Liver (tissue), 9 donors: Measurements from ENCODE around the gene INPP5A. TPM values are rescaled to one million over a fixed set of nuclear protein-coding genes. Genes with fewer than 3 reads are reported as not detected.

Experiments used
- DNase-seq: peaks from one replicate; pipeline ENCODE4 v3.0.0-alpha.2; 2017; ENCODE audit warnings: low spot score
- H3K27ac ChIP-seq, 2 donors: one replicate each; pipeline ENCODE4 v1.7.0; 2013; ENCODE audit warnings: inconsistent platforms in 2 of 2, low read length in 2 of 2, control low read depth in 1 of 2, low read depth in 1 of 2, mild to moderate bottlenecking in 1 of 2
- H3K27me3 ChIP-seq, 4 donors: one replicate each; pipeline versions ENCODE4 v1.6.1 to v1.7.0; 2013; ENCODE audit warnings: low read length in 3 of 4, inconsistent platforms in 1 of 4, mild to moderate bottlenecking in 1 of 4, moderate library complexity in 1 of 4; ENCODE audit not compliant: control insufficient read depth in 4 of 4, insufficient read depth in 4 of 4
- H3K36me3 ChIP-seq, 4 donors: one replicate each; pipeline versions ENCODE4 v1.6.1 to v1.7.0; 2013; ENCODE audit warnings: low read length in 3 of 4, mild to moderate bottlenecking in 3 of 4, low read depth in 1 of 4, moderate library complexity in 1 of 4; ENCODE audit not compliant: control insufficient read depth in 4 of 4, insufficient read depth in 3 of 4
- H3K4me1 ChIP-seq, 4 donors: one replicate each; pipeline versions ENCODE4 v1.6.1 to v1.7.0; 2013; ENCODE audit warnings: low read length in 3 of 4, mild to moderate bottlenecking in 3 of 4, moderate library complexity in 1 of 4; ENCODE audit not compliant: control insufficient read depth in 4 of 4, insufficient read depth in 4 of 4
- H3K4me3 ChIP-seq, 3 donors: one replicate each; pipeline versions ENCODE4 v1.6.1 to v1.7.0; 2013; ENCODE audit warnings: low read length in 3 of 3, control low read depth in 1 of 3, low read depth in 1 of 3, mild to moderate bottlenecking in 1 of 3
- H3K9ac ChIP-seq, 2 donors: one replicate each; pipeline ENCODE4 v1.7.0; 2013; ENCODE audit warnings: low read length in 2 of 2, mild to moderate bottlenecking in 2 of 2, moderate library complexity in 2 of 2, control low read depth in 1 of 2, low read depth in 1 of 2
- H3K9me3 ChIP-seq, 4 donors: one replicate each; pipeline versions ENCODE4 v1.6.1 to v1.7.0; 2013; ENCODE audit warnings: low read length in 3 of 4; ENCODE audit not compliant: control insufficient read depth in 4 of 4
- EGR1 ChIP-seq, 2 donors: IDR thresholded peaks; 2 replicates each; pipeline ENCODE4 v1.6.1; 2016 to 2018; ENCODE audit warnings: antibody characterized with exemption in 2 of 2, low read depth in 2 of 2
- FOXA1 ChIP-seq: IDR thresholded peaks from 2 replicates; pipeline ENCODE4 v1.6.1; 2016; ENCODE audit warnings: antibody characterized with exemption
- FOXA2 ChIP-seq: IDR thresholded peaks from 2 replicates; pipeline ENCODE4 v1.6.1; 2016; ENCODE audit warnings: antibody characterized with exemption
- HNF4A ChIP-seq, 2 donors: conservative IDR thresholded peaks; 2 replicates each; pipeline ENCODE4 v1.6.1; 2016; ENCODE audit warnings: antibody characterized with exemption in 2 of 2, mild to moderate bottlenecking in 2 of 2
- HNF4G ChIP-seq: IDR thresholded peaks from 2 replicates; pipeline ENCODE4 v1.6.1; 2016; ENCODE audit warnings: antibody characterized with exemption
- JUND ChIP-seq, 2 donors: IDR thresholded peaks; 2 replicates each; pipeline ENCODE4 v1.6.1; 2016; ENCODE audit warnings: antibody characterized with exemption in 2 of 2
- RAD21 ChIP-seq, 2 donors: IDR thresholded peaks; 2 replicates each; pipeline ENCODE4 v1.6.1; 2016; ENCODE audit warnings: antibody characterized with exemption in 2 of 2, mild to moderate bottlenecking in 2 of 2
- RXRA ChIP-seq, 2 donors: IDR thresholded peaks; 2 replicates each; pipeline ENCODE4 v1.6.1; 2017 to 2018; ENCODE audit warnings: antibody characterized with exemption in 2 of 2, mild to moderate bottlenecking in 1 of 2
- SP1 ChIP-seq: IDR thresholded peaks from 2 replicates; pipeline ENCODE4 v1.6.1; 2018; ENCODE audit warnings: antibody characterized with exemption, mild to moderate bottlenecking
- TAF1 ChIP-seq: conservative IDR thresholded peaks from 2 replicates; pipeline ENCODE4 v1.6.1; 2016; ENCODE audit warnings: antibody characterized with exemption, mild to moderate bottlenecking
- YY1 ChIP-seq: IDR thresholded peaks from 2 replicates; pipeline ENCODE4 v1.6.1; 2016; ENCODE audit warnings: antibody characterized with exemption, mild to moderate bottlenecking
- WGBS: extraction: QIAGEN DNeasy Blood & Tissue Kit; methylation state at CpG from one replicate; pipeline ENCODE4 v1.1.7; 2013; 5-methylcytosine and 5-hydroxymethylcytosine counted together
- polyA plus RNA-seq, 2 donors: library from polyadenylated mRNA; stranded (reverse) in 1 of 2; unstranded in 1 of 2; fragments of 200-250 nt in 1 of 2; fragments of >200 nt in 1 of 2; fragmentation: Nextera tagmentation in 1 of 2; extraction: Ambion mirVana in 1 of 2; gene quantifications; one replicate each; pipeline versions ENCODE4 v1.2.1 to v1.2.3, GENCODE V29; 2013 to 2015
- total RNA-seq, 2 donors: library from RNA; depleted of rRNA; stranded (reverse); fragments of >200 nt; gene quantifications; one replicate each; pipeline ENCODE4 v1.2.3, GENCODE V29; 2014
- TF ChIP-seq, protein P1 (sequence below): IDR thresholded peaks from 2 replicates; pipeline ENCODE4 v1.6.1; 2016; ENCODE audit warnings: antibody characterized with exemption
- TF ChIP-seq, protein P2 (sequence below): IDR thresholded peaks from 2 replicates; pipeline ENCODE4 v1.6.1; 2016; ENCODE audit warnings: antibody characterized with exemption
- TF ChIP-seq, protein P3 (sequence below): fragments of 150-350 bp; IDR thresholded peaks from 2 replicates; pipeline ENCODE4 v1.5.1; 2017; ENCODE audit warnings: improper control_type of control experiment, low read depth, low read length; ENCODE audit not compliant: missing input control
- TF ChIP-seq, protein P4 (sequence below): IDR thresholded peaks from 2 replicates; pipeline ENCODE4 v1.6.1; 2016; ENCODE audit warnings: antibody characterized with exemption
- donor health status: healthy.
- donor health status: healthy.
- donor health status: healthy.
- donor health status: healthy.
- donor health status: healthy.

INPP5A gene
- total and polyA plus RNA-seq, 4 donors: 4.3 to 26.5 (median 10.9) TPM

DNA sequence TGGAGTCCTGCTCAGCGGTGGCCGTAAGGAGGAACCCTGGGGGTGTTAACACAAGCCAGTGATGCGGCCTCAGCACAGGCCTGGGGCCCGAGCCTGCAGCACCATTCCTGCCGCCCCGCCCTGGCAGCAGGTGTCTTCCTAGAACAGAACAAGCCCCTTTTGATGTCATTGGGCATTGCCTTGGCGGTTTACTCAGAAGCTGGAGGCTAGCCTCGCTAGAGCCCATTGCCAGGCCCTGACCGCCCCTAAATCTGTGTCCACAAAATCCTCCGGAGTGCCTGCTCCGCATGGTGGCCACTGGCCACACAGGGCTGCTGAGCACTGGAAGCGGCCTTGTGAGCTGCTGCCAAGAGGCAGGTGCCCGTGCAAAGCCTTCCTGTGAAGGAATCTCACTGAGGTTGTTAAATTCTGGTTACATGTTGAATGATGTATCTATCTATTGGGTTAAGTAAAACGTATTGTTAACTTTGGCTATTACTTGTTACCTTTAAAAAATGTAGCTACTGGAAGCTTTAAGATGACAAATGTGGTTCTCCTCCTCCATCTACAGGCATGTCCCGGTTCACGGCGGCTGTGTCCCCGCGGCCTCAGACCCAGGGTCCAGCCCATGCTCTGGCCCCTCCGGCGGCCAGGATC lies 1.2 kb upstream of the INPP5A start:
- Histone ChIP-seq H3K36me3 (no peaks in the 10 kb centered on the region), H3K27ac (peak overlapping the region; percentile 57 to 62), H3K4me1 (peaks cover 9 to 39% (median 31%) of the 10 kb centered on the region in 4 donors), H3K27me3 (no peaks in the 10 kb centered on the region), H3K9ac (peak overlapping the region in 1 of 2 donors; percentile 25), H3K4me3 (peak overlapping the region in 2 of 3 donors; percentile 54 to 71), H3K9me3 (no peaks in the 10 kb centered on the region)
- WGBS: 49% methylated on average over 21 of the region's 21 CpGs
- no peak for DNase-seq
- TF ChIP-seq HNF4A (conservative IDR thresholded peaks at IDR 0.05) (no peak), RAD21 (IDR thresholded peaks at IDR 0.05) (peak; percentile 30 to 33)

DNA sequence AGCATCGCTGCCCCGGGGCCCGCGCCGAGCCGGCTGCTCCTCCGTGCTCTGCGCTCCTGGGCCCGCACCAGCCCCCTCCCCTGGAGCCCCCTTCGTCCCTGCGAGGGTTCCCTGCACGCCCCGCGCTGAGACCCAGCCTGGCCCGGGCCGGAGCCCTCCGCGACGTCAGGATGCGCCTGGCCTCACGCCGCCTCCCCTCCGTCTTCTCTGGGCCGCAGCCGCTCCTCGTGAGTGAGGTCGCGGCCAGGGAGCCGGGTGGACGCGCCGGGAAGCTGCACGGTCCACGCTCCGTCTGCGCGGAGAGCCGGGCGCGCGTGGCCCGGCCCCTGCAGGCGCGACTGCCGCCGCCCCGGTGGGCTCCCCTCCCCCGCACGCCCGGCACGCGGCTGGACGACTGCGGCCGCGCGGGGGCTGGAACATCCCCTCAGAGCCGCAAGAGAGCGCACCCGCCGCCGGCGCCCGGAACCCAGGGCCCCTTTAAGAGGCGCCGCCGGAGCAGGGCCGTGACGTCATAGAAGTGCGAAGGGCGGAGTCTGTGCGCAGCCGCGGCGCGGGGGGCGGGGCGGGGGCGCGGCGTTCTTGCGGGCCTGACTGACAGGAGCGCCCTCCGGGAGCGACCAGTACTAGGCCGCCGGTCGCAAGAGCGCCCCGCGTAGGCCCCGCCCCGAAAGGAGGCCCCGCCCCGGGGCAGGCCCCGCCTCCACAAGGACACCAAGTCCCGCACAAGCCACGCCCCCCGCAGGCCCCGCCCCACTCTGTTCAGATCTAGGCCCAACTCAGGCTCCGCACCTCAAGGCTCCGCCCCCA lies 507 bp upstream of the INPP5A start:
- Histone ChIP-seq H3K27ac (peak overlapping the region; percentile 57 to 62), H3K36me3 (no peaks in the 10 kb centered on the region), H3K9ac (peak overlapping the region in 1 of 2 donors; percentile 25), H3K4me1 (peaks cover 9 to 46% (median 39%) of the 10 kb centered on the region in 4 donors), H3K27me3 (no peaks in the 10 kb centered on the region), H3K4me3 (peak overlapping the region; percentile 53 to 71 (median 54)), H3K9me3 (no peaks in the 10 kb centered on the region)
- DNase-seq: peak; percentile 100
- under 1% methylated on average over 102 of the region's 102 CpGs for WGBS
- TF ChIP-seq HNF4A (conservative IDR thresholded peaks at IDR 0.05): no peak
- TF ChIP-seq JUND (IDR thresholded peaks at IDR 0.05): no peak
- TF ChIP-seq, protein P1, sequence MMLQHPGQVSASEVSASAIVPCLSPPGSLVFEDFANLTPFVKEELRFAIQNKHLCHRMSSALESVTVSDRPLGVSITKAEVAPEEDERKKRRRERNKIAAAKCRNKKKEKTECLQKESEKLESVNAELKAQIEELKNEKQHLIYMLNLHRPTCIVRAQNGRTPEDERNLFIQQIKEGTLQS: no peak
- peak; percentile 72 for TF ChIP-seq SP1
- no peak for TF ChIP-seq FOXA1
- TF ChIP-seq, protein P2, sequence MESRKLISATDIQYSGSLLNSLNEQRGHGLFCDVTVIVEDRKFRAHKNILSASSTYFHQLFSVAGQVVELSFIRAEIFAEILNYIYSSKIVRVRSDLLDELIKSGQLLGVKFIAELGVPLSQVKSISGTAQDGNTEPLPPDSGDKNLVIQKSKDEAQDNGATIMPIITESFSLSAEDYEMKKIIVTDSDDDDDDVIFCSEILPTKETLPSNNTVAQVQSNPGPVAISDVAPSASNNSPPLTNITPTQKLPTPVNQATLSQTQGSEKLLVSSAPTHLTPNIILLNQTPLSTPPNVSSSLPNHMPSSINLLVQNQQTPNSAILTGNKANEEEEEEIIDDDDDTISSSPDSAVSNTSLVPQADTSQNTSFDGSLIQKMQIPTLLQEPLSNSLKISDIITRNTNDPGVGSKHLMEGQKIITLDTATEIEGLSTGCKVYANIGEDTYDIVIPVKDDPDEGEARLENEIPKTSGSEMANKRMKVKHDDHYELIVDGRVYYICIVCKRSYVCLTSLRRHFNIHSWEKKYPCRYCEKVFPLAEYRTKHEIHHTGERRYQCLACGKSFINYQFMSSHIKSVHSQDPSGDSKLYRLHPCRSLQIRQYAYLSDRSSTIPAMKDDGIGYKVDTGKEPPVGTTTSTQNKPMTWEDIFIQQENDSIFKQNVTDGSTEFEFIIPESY: no peak
- TF ChIP-seq TAF1: no peak
- no peak for TF ChIP-seq YY1
- no peak for TF ChIP-seq EGR1 (IDR thresholded peaks at IDR 0.05; ENCODE audit: low read depth in 2 of 2)
- no peak for TF ChIP-seq FOXA2
- TF ChIP-seq, protein P3, sequence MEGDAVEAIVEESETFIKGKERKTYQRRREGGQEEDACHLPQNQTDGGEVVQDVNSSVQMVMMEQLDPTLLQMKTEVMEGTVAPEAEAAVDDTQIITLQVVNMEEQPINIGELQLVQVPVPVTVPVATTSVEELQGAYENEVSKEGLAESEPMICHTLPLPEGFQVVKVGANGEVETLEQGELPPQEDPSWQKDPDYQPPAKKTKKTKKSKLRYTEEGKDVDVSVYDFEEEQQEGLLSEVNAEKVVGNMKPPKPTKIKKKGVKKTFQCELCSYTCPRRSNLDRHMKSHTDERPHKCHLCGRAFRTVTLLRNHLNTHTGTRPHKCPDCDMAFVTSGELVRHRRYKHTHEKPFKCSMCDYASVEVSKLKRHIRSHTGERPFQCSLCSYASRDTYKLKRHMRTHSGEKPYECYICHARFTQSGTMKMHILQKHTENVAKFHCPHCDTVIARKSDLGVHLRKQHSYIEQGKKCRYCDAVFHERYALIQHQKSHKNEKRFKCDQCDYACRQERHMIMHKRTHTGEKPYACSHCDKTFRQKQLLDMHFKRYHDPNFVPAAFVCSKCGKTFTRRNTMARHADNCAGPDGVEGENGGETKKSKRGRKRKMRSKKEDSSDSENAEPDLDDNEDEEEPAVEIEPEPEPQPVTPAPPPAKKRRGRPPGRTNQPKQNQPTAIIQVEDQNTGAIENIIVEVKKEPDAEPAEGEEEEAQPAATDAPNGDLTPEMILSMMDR: peak; percentile 30
- peak in 1 of 2 donors; percentile 30 for TF ChIP-seq RAD21 (IDR thresholded peaks at IDR 0.05)
- no peak for TF ChIP-seq HNF4G
- TF ChIP-seq, protein P4, sequence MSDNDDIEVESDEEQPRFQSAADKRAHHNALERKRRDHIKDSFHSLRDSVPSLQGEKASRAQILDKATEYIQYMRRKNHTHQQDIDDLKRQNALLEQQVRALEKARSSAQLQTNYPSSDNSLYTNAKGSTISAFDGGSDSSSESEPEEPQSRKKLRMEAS: no peak
- no peak for TF ChIP-seq RXRA (IDR thresholded peaks at IDR 0.05)
